Activated naive CD8-positive, alpha-beta T cell treated with anti-CD3 and anti-CD28 coated beads, Interleukin-2, amount 10 ng/mL, durations not matched to agents 7 days and 5 days (primary cell): Measurements from ENCODE around the gene TEX9. TPM values are rescaled to one million over a fixed set of nuclear protein-coding genes. Genes with fewer than 3 reads are reported as not detected.

Source experiments
- ATAC-seq: fragments of 150-1000 bp; cut with Tn5 transposase; one replicate; pipeline ENCODE4 v1.10.0; 2021; ENCODE audit warnings: low read depth, moderate library complexity
- POLR2A ChIA-PET: fragments of 350-600 bp; sonication (Branson Sonifier 250); formaldehyde crosslinking; loops from one replicate; lab custom pipeline; 2021; ENCODE audit warnings: antibody characterized with exemption; lab: Charles Lee
- DNase-seq: peaks from one replicate; pipeline ENCODE4 v3.0.0; 2021
- H3K27ac Mint-ChIP-seq: one replicate; pipeline ENCODE4 v1.8.0; 2022; ENCODE audit warnings: mild to moderate bottlenecking, mixed read lengths
- H3K27me3 Mint-ChIP-seq: one replicate; pipeline ENCODE4 v1.8.0; 2022; ENCODE audit warnings: mild to moderate bottlenecking, moderate library complexity, mixed read lengths
- H3K36me3 Mint-ChIP-seq: one replicate; pipeline ENCODE4 v1.8.0; 2021; ENCODE audit warnings: mild to moderate bottlenecking, mixed read lengths
- H3K4me1 Mint-ChIP-seq: one replicate; pipeline ENCODE4 v1.8.0; 2021; ENCODE audit warnings: mixed read lengths
- H3K4me3 Mint-ChIP-seq: one replicate; pipeline ENCODE4 v1.8.0; 2022; ENCODE audit warnings: mild to moderate bottlenecking, moderate library complexity, mixed read lengths
- H3K9me3 Mint-ChIP-seq: one replicate; pipeline ENCODE4 v1.8.0; 2021; ENCODE audit warnings: mixed read lengths
- total RNA-seq, 2 experiments: library from RNA; stranded (reverse); gene quantifications; one replicate each; pipeline ENCODE4 v1.2.3, GENCODE V29; 2021

TEX9 gene
- total RNA-seq, 2 experiments from 2014 or later = 1.3 to 1.4 TPM

- Mint-ChIP-seq H3K27ac (no peak overlapping the region), H3K27me3 (peaks cover 15% of the 10 kb centered on the region), H3K4me1 (peaks cover 19% of the 10 kb centered on the region), H3K36me3 (no peaks in the 10 kb centered on the region), H3K4me3 (no peak overlapping the region), H3K9me3 (no peaks in the 10 kb centered on the region)
- no peak for DNase-seq
- POLR2A ChIA-PET = no interaction called here
- ATAC-seq = no peak
Measured at GRCh38 chr15:56469483-56469882, 104.3 kb downstream of the TEX9 start.

GRCh38 chr15:56471440-56472069, 106.3 kb downstream of the TEX9 start:
- ATAC-seq (no peak), DNase-seq (no peak)
- Mint-ChIP-seq H3K27me3 (peaks cover 12% of the 10 kb centered on the region), H3K36me3 (no peaks in the 10 kb centered on the region), H3K9me3 (no peaks in the 10 kb centered on the region), H3K4me1 (peaks cover 9% of the 10 kb centered on the region), H3K27ac (no peak overlapping the region), H3K4me3 (no peak overlapping the region)
- POLR2A ChIA-PET = no interaction called here

- Mint-ChIP-seq H3K4me1 (peaks cover 9% of the 10 kb centered on the region), H3K9me3 (no peaks in the 10 kb centered on the region), H3K4me3 (no peak overlapping the region), H3K36me3 (no peaks in the 10 kb centered on the region), H3K27me3 (peaks cover 14% of the 10 kb centered on the region), H3K27ac (no peak overlapping the region)
- ATAC-seq (no peak), DNase-seq (no peak)
- POLR2A ChIA-PET = no interaction called here
Measured at GRCh38 chr15:56472278-56472677, 107.1 kb downstream of the TEX9 start.

GRCh38 chr15:56473017-56473416, 107.8 kb downstream of the TEX9 start:
- POLR2A ChIA-PET = no interaction called here
- Mint-ChIP-seq H3K9me3 (no peaks in the 10 kb centered on the region), H3K4me1 (peaks cover 8% of the 10 kb centered on the region), H3K36me3 (no peaks in the 10 kb centered on the region), H3K27me3 (peaks cover 14% of the 10 kb centered on the region), H3K4me3 (no peak overlapping the region), H3K27ac (no peak overlapping the region)
- ATAC-seq (no peak), DNase-seq (no peak)

- no peak overlapping the region for H3K4me3 Mint-ChIP-seq
- no peaks in the 10 kb centered on the region for H3K4me1 Mint-ChIP-seq
- peaks cover 4% of the 10 kb centered on the region for H3K9me3 Mint-ChIP-seq
- peaks cover 14% of the 10 kb centered on the region for H3K27me3 Mint-ChIP-seq
- no peaks in the 10 kb centered on the region for H3K36me3 Mint-ChIP-seq
- POLR2A ChIA-PET = no interaction called here
- no peak for DNase-seq
- H3K27ac Mint-ChIP-seq = no peak overlapping the region
- no peak for ATAC-seq
Measured at GRCh38 chr15:56475351-56475750, 110.1 kb downstream of the TEX9 start.

Other genes starting within 250 kb of the TEX9 start
- gene RFX7, start 121.5 kb upstream of the TEX9 start, total RNA-seq = 10 to 100 TPM; 40.4 to 42.5 TPM
- gene MNS1, start 99.7 kb downstream of the TEX9 start, total RNA-seq = under 1 TPM; 0.80 to 0.85 TPM